K562 (cell line): ENCODE results near the gene TARBP1. TPM values are rescaled to one million over a fixed set of nuclear protein-coding genes. Genes with fewer than 3 reads are reported as not detected.

Source experiments
- ELF2 ChIP-seq: fragments of 250-450 bp; sonication (Bioruptor Pico); IDR thresholded peaks from 2 replicates; pipeline ENCODE4 v1.5.0; 2021; ENCODE audit warnings: mild to moderate bottlenecking
- HMBOX1 ChIP-seq: sonication (generic); IDR thresholded peaks from 2 replicates; pipeline ENCODE4 v1.6.1; 2016
- HNRNPK ChIP-seq: fragments of 200-400 bp; formaldehyde crosslinking; IDR thresholded peaks from one replicate; pipeline ENCODE4 v1.6.1; 2018; ENCODE audit warnings: mild to moderate bottlenecking, low read depth, low read length; ENCODE audit not compliant: poor library complexity, severe bottlenecking
- HNRNPL ChIP-seq: fragments of 200-400 bp; formaldehyde crosslinking; IDR thresholded peaks from 2 replicates; pipeline ENCODE4 v1.6.1; 2017; ENCODE audit warnings: low read depth, mild to moderate bottlenecking, low read length
- KAT2B ChIP-seq: IDR thresholded peaks from one replicate; pipeline ENCODE4 v1.6.1; 2012; ENCODE audit warnings: low read depth, mild to moderate bottlenecking, control low read depth, inconsistent platforms, low read length, moderate library complexity
- KLF16 ChIP-seq: IDR thresholded peaks from 2 replicates; pipeline ENCODE4 v1.6.1; 2016; ENCODE audit warnings: antibody characterized with exemption
- MAFF ChIP-seq: IDR thresholded peaks from 2 replicates; pipeline ENCODE4 v1.6.1; 2012; ENCODE audit warnings: low read length, improper control_type of control experiment
- PHF20 ChIP-seq: fragments of 450-650 bp; IDR thresholded peaks from 2 replicates; pipeline ENCODE4 v1.6.1; 2018; ENCODE audit not compliant: partially characterized antibody
- POLR2AphosphoS5 ChIP-seq: IDR thresholded peaks from 2 replicates; pipeline ENCODE4 v1.6.1; 2011; ENCODE audit warnings: mild to moderate bottlenecking, low read depth, low read length, moderate library complexity; ENCODE audit not compliant: control insufficient read depth, insufficient read depth
- POLR2H ChIP-seq: IDR thresholded peaks from 2 replicates; pipeline ENCODE4 v1.6.1; 2016; ENCODE audit warnings: missing genetic modification characterization, low read depth, mild to moderate bottlenecking, control low read depth, missing compliant biosample characterization, moderate library complexity
- RAD21 ChIP-seq, 2 experiments: fragments of 250-450 bp in 1 of 2; fragments of 450-650 bp in 1 of 2; sonication (Bioruptor Pico) in 1 of 2; formaldehyde crosslinking in 1 of 2; IDR thresholded peaks in 1 of 2; conservative IDR thresholded peaks in 1 of 2; 2 replicates each; pipeline versions ENCODE4 v1.4.0 to v1.8.0; 2020 to 2022; ENCODE audit warnings: mild to moderate bottlenecking in 2 of 2, moderate library complexity in 1 of 2
- RBM39 ChIP-seq: fragments of 200-400 bp; formaldehyde crosslinking; optimal IDR thresholded peaks from 2 replicates; pipeline ENCODE3; 2018; ENCODE audit warnings: low read depth, low read length
- SMC3 ChIP-seq: conservative IDR thresholded peaks from 2 replicates; pipeline ENCODE4 v1.6.1; 2011; ENCODE audit warnings: low read depth, low read length, improper control_type of control experiment; ENCODE audit not compliant: insufficient read depth
- SNAPC5 ChIP-seq: fragments of 250-450 bp; sonication (Bioruptor Pico); IDR thresholded peaks from 2 replicates; pipeline ENCODE4 v1.8.0; 2021; ENCODE audit warnings: moderate library complexity, mild to moderate bottlenecking, inconsistent platforms
- SNIP1 ChIP-seq: fragments of 450-650 bp; IDR thresholded peaks from 2 replicates; pipeline ENCODE4 v1.7.1; 2017; ENCODE audit warnings: low read depth, mild to moderate bottlenecking
- SRSF1 ChIP-seq: fragments of 200-400 bp; formaldehyde crosslinking; IDR thresholded peaks from 2 replicates; pipeline ENCODE4 v1.6.1; 2017; ENCODE audit warnings: mild to moderate bottlenecking, low read depth, low read length, moderate library complexity
- SRSF7 ChIP-seq: fragments of 200-400 bp; formaldehyde crosslinking; optimal IDR thresholded peaks from 2 replicates; pipeline ENCODE3; 2017; ENCODE audit warnings: mild to moderate bottlenecking, low read depth, low read length
- THRA ChIP-seq: fragments of 450-650 bp; IDR thresholded peaks from 2 replicates; pipeline ENCODE4 v1.6.1; 2017; ENCODE audit warnings: mild to moderate bottlenecking, moderate library complexity
- TRIM28 ChIP-seq: fragments of 450-650 bp; IDR thresholded peaks from 2 replicates; pipeline ENCODE4 v1.6.1; 2017
- VEZF1 ChIP-seq: fragments of 200-800 bp; sonication (Bioruptor generic); IDR thresholded peaks from 2 replicates; pipeline ENCODE4 v1.6.1; 2017; ENCODE audit warnings: missing genetic modification characterization, missing compliant biosample characterization
- ZNF280A ChIP-seq: fragments of 450-650 bp; IDR thresholded peaks from 2 replicates; pipeline ENCODE4 v1.6.1; 2018; ENCODE audit warnings: mild to moderate bottlenecking, low read depth; ENCODE audit not compliant: partially characterized antibody
- ZNF551 ChIP-seq: fragments of 250-450 bp; sonication (Bioruptor Pico); IDR thresholded peaks from 2 replicates; pipeline ENCODE4 v1.5.0; 2021; ENCODE audit warnings: mild to moderate bottlenecking, moderate library complexity
- ZZZ3 ChIP-seq: fragments of 450-650 bp; IDR thresholded peaks from 2 replicates; pipeline ENCODE4 v1.6.1; 2016; ENCODE audit warnings: antibody characterized with exemption, mild to moderate bottlenecking, moderate library complexity
- polyA plus RNA-seq, 8 experiments: library from polyadenylated mRNA; depleted of rRNA in 4 of 8; stranded (reverse) in 5 of 8; unstranded in 3 of 8; fragments of >200 nt; fragmentation: Nextera tagmentation in 2 of 8; fragmentation: Illumina TruSeq in 1 of 8; extraction: Ambion mirVana in 2 of 8; extraction: Trizol in 1 of 8; gene quantifications; 2 replicates each; pipeline versions ENCODE4 v1.2.1 to v1.2.3, GENCODE V29; 2011 to 2014; ENCODE audit warnings: inconsistent platforms in 1 of 8, missing spikeins in 1 of 8
- total RNA-seq, 7 experiments: library from RNA; depleted of rRNA in 6 of 7; stranded (reverse); fragments of >200 nt in 6 of 7; fragmentation: Illumina TruSeq in 2 of 7; extraction: Trizol in 2 of 7; gene quantifications; 2 replicates each; pipeline versions ENCODE4 v1.2.1 to v1.2.3, GENCODE V29; 2011 to 2021; ENCODE audit warnings: low replicate concordance in 1 of 7

TARBP1 gene
- total and polyA plus RNA-seq, 9 of the 15 experiments (the other 6 are each of a cell fraction or from before 2014, with no cell fraction given): 8.8 to 48.0 (median 22.9) TPM

- TF ChIP-seq KLF16 (peak; percentile 32; the same call in 1 of the 2 replicates), ZNF280A (no peak), POLR2AphosphoS5 (peak; percentile 51; the same call in 1 of the 2 replicates), HMBOX1 (no peak), ZNF551 (no peak), KAT2B (no peak), ELF2 (no peak), THRA (no peak), HNRNPK (no peak), TRIM28 (no peak), SNAPC5 (no peak), PHF20 (no peak), SRSF1 (no peak), SMC3 (no peak), ZZZ3 (no peak), SNIP1 (no peak), SRSF7 (no peak), RBM39 (no peak), POLR2H (tag) (no peak), VEZF1 (CRISPR knock-in tag) (peak; percentile 6; the same call in 1 of the 2 replicates), MAFF (peak; percentile 37; the same call in 1 of the 2 replicates), RAD21 (CRISPR knock-in tag; conservative IDR thresholded peaks at IDR 0.05 in 1 of 2, IDR thresholded peaks at IDR 0.05 in 1 of 2) (no peak), HNRNPL (no peak)
These were observed 42.2 kb upstream of the TARBP1 start (continued) for GRCh38 chr1:234520908-234521817.
